NCI-H69 (cell line): ENCODE measurements around the gene ADAM30.

Experiments
- DNase-seq: peaks from one replicate; lab custom pipeline; 2025; lab: John Stamatoyannopoulos, UW

The ADAM30 gene

GRCh38 chr1:119908661-119909060, 12.3 kb upstream of the ADAM30 start:
- DNase-seq: peak; percentile 88

- no peak for DNase-seq
These were observed 10.8 kb upstream of the ADAM30 start for GRCh38 chr1:119906927-119907652.

DNA sequence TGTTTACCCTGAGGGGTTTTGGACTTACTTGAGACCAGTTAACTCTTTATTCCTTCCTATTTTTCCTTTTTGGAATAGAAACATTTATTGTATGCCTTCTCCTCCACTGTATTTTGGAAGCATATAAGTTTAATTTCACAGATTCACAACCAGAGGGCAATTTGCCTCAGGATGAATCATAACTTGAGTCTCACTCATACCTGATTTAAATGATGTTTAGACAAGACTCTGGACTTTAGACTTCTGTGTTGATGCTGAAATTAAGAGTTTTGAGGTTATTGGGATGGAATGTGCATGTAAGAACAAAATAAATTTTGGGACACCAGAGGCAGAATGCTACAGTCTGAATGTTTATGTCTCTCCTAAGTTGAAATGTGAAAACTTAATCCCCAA, 7.1 kb upstream of the ADAM30 start:
- DNase-seq: no peak

- DNase-seq: no peak
These were observed 6.6 kb upstream of the ADAM30 start for GRCh38 chr1:119902775-119903442.

- peak; percentile 41 for DNase-seq
These were observed 2.8 kb upstream of the ADAM30 start for GRCh38 chr1:119898981-119899720.

DNA sequence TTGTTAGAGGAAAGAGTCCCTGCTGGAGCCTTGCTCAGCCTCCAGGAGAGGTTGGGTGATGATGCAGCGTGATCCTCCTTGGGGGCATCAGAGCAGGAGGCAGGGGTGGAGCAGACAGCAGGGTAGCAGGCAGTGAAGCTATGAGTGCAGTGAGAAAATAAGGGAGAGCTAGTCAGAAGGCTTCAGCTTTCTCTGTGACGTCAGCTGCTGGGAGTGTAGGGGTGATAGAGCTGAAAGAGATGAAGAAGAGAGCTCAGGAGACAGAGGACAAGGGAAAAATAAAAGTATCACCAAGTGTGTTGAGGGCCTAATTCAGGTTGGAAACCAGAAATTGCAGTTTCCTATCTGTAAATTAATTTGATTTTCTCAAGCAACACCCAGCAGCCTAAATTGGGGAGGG, 2.2 kb upstream of the ADAM30 start:
- peak; percentile 45 for DNase-seq

GRCh38 chr1:119895102-119895501, 1.2 kb downstream of the ADAM30 start:
- no peak for DNase-seq

DNA sequence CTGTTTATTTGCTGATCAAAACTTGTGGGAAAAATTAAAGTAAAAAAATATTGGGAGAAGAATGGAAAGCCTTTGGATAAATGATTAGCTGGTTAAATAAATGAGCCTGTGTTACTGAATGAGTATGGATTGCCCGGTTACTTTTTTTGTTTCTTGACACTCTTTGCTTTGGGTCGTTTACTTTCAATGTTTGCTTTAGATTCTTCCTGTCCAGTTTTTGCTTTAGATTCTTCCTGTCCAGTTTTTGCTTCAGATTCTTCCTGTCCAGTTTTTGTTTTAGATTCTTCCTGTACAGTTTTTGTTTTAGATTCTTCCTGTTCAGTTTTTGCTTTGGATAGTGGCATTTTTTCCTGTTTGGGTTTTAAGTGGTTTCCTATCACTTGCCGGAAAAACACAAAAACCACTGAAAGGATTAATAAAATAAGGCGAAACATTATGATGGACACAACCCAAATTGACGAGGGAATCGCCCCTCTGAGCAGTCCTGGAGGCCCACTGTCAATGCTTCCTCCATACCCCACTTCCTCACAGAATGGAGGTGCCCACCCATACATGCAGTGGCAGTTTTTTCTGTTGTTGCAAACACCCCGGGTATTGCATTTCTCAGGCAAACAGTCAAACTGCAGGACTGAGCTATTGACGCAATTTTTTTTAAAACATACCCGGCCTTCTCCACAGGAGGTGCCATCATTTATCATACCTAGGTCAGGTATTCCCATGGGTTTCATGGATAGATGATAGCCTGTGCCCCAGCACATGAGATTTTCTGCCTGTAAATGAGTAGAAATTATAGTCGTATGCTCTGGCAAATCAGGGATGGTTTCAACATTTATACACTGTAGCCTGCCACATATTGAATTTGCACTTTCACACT, 2.3 kb downstream of the ADAM30 start:
- DNase-seq: peak; percentile 70

DNA sequence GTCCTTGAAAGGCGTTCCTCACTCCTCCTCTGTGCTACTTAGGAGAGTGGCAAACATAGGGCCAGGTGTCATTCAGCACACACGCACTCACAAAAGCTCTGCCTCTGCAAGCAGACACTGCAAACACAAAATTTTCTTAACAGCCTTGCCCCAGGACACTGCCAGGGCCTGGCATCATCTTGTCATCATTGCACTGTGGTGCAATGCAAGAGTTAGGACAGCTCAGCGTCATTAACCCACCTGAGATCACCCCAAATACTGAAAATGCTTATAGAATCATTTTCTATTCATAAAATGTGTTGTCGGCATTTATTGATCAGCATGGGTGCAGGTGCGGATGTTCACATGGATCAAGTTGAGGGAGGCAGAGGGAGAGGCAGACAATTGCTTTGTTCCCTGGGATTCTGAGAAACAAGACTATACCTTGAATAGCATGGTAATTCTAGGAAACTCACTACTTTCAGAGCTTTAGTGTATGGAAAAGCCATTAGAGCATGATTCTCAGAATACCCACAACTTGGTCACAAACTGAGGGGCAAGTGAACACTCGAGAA, 3.0 kb downstream of the ADAM30 start:
- DNase-seq: peak; percentile 35

GRCh38 chr1:119891386-119891785, 4.9 kb downstream of the ADAM30 start:
- DNase-seq: no peak

GRCh38 chr1:119888476-119888875, 7.8 kb downstream of the ADAM30 start:
- DNase-seq: no peak

DNA sequence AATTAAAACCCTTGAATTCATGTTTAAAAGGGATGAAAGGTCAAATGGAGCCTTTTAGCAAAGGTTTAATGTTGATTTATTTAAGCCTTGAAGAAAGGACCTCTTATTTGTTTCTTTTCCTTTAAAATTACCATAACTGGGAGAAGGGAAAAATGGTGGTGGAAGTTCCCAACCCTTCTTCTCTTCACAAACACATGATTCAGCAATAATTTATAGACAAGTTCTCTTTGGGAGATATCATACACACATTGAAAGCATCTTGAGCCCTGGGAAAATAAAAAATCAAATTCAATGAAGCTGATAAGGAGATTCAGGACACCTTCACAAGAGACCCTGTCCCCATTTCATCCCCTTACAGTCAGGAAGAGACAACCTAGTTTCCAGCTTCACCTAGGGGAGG, 8.9 kb downstream of the ADAM30 start:
- DNase-seq: no peak

DNA sequence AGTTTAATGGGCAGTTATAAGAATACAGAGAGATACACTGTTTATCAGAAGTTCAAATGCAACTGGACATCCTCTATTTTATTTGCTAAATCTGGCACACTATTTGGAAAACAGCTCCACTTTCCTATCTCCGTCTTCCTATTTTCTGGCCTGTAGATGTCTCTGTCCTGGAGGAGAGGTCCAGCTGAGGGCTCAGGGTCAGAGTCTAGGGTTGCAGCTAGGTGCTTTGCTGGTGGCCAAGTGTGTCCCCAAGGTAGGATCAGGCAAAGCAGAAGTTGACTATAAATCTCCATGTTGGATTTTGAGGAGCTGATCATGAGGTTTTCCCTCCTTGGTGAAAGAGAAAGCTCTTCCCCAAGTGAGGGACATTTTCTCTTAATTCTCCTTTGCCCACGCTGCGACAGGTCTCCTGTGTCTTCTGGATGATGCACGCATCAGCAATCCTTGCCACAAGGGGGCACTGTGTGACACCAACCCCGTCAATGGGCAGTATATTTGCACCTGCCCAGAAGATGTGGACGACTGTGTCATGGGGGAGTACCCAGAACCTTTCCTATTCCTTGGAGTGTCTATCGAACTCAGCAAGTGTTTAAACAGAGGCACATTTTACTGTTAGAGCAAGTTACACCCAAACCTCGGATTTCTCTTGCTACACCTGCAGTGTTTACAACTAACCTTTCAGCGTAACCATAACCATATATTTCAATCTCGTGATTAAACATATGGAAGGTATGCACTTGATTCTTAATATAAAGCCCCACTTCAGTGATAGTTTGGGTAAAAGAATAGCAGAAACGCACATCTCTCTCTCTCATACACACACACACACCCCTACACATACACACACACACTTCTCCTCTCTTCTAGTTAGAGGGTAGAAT, 10.2 kb downstream of the ADAM30 start:
- peak; percentile 51 for DNase-seq

- DNase-seq: no peak
These were observed 11.6 kb downstream of the ADAM30 start for GRCh38 chr1:119884711-119885110.

GRCh38 chr1:119883826-119884225, 12.5 kb downstream of the ADAM30 start:
- DNase-seq: no peak

DNA sequence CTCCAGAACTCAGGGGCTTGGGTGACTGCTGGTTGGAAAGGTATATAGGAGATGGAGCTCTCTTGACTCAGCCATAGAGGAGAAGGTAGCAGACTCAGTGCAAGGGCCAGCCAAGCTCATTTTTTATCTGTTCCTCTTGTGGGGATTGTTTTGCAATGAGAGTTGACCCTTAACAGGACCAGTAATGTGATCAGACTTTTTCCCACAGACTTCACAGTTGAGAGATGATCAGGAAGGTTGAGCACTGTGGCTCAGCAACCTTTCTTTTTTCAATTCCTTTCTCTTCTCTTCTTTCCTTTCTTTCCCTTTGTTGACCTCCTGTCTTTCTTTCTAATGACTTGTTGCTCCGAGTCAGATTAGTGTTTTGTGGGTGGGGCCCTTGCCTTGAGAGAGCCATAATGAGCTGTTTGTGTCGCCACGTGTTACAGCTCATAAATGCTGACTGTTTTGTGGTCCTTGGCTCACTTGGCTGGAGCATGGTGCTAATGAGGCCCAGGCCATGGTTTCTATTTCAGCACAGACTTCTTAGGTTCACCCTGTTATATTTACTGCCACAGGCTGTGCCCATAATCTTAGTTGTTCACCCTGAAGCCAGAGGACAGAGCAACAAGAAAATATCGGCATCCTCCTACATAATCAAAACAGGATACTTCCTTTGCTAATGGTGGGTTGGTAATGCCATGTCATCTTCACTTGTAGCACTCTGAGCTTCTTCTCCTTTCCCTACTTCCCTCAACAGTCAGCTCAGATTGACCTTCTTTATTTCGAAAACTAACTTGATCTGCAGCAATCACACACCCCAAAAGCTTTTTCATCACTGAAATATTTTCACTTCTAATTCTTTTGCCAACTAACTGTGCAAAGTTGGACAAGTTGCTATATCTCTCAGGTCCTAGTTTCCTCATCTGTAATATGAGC, 13.9 kb downstream of the ADAM30 start:
- peak; percentile 50 for DNase-seq

- peak; percentile 15 for DNase-seq
These were observed 16.5 kb downstream of the ADAM30 start for GRCh38 chr1:119879510-119880434.

GRCh38 chr1:119878171-119878570, 18.1 kb downstream of the ADAM30 start:
- DNase-seq: peak; percentile 66
